AG09309 (cell line): ENCODE results near the gene CFAP57.

Source experiments
- DNase-seq: peaks from one replicate; pipeline ENCODE4 v3.0.0-alpha.2; 2010; ENCODE audit warnings: low read depth
- H3K4me3 ChIP-seq: 2 replicates; pipeline ENCODE4 v1.5.1; 2011; ENCODE audit warnings: mild to moderate bottlenecking, low read depth, low read length, moderate library complexity; ENCODE audit not compliant: control insufficient read depth
- CTCF ChIP-seq: IDR thresholded peaks from 2 replicates; pipeline ENCODE4 v1.5.1; 2011; ENCODE audit warnings: mild to moderate bottlenecking, low read depth, low read length, inconsistent platforms; ENCODE audit not compliant: insufficient read depth, control insufficient read depth; ENCODE audit errors: missing control alignments

CFAP57 gene

GRCh38 chr1:43288785-43289706 lies 116.9 kb downstream of the CFAP57 start:
- no peak for TF ChIP-seq CTCF
- no peak for DNase-seq
- no peak overlapping the region for H3K4me3 ChIP-seq

GRCh38 chr1:43292216-43292615 lies 120.1 kb downstream of the CFAP57 start:
- no peak for TF ChIP-seq CTCF
- H3K4me3 ChIP-seq = no peak overlapping the region
- DNase-seq = no peak

GRCh38 chr1:43292679-43293078 lies 120.5 kb downstream of the CFAP57 start:
- no peak for DNase-seq
- no peak for TF ChIP-seq CTCF
- H3K4me3 ChIP-seq = no peak overlapping the region

GRCh38 chr1:43293176-43293575 lies 121.0 kb downstream of the CFAP57 start:
- TF ChIP-seq CTCF = no peak
- H3K4me3 ChIP-seq = no peak overlapping the region
- no peak for DNase-seq

GRCh38 chr1:43293896-43294760 lies 122.0 kb downstream of the CFAP57 start:
- TF ChIP-seq CTCF = no peak
- H3K4me3 ChIP-seq = no peak overlapping the region
- DNase-seq = peak; percentile 18

GRCh38 chr1:43294761-43295160 lies 122.6 kb downstream of the CFAP57 start:
- DNase-seq = no peak
- no peak for TF ChIP-seq CTCF
- no peak overlapping the region for H3K4me3 ChIP-seq
